Measurements from ENCODE around the gene GNB5.

The GNB5 gene

GRCh38 chr15:52128568-52128967 lies 62.6 kb downstream of the GNB5 start:
- no peak overlapping the region for H3K27ac ChIP-seq
- no peak overlapping the region for H3K4me3 ChIP-seq (ENCODE audit: low read depth in 1 of 2, low read length in 1 of 2)
- H3K9me3 ChIP-seq = no peaks in the 10 kb centered on the region
- TF ChIP-seq CTCF (IDR thresholded peaks at IDR 0.05) = no peak
- H3K36me3 ChIP-seq = no peaks in the 10 kb centered on the region
- H3K27me3 ChIP-seq = peaks cover 11% of the 10 kb centered on the region
- H3K4me1 ChIP-seq (ENCODE audit: control insufficient read depth in 1 of 2, insufficient read depth in 1 of 2, low read depth in 1 of 2, low read length in 1 of 2) = no peaks in the 10 kb centered on the region

GRCh38 chr15:52124270-52124880 lies 66.8 kb downstream of the GNB5 start:
- Histone ChIP-seq H3K9me3 (no peaks in the 10 kb centered on the region), H3K27me3 (peaks cover 7% of the 10 kb centered on the region), H3K36me3 (no peaks in the 10 kb centered on the region), H3K4me3 (ENCODE audit: low read depth in 1 of 2, low read length in 1 of 2) (no peak overlapping the region), H3K4me1 (ENCODE audit: control insufficient read depth in 1 of 2, insufficient read depth in 1 of 2, low read depth in 1 of 2, low read length in 1 of 2) (no peaks in the 10 kb centered on the region), H3K27ac (no peak overlapping the region)
- no peak for TF ChIP-seq CTCF (IDR thresholded peaks at IDR 0.05)

GRCh38 chr15:52121896-52122295 lies 69.3 kb downstream of the GNB5 start:
- H3K9me3 ChIP-seq = no peaks in the 10 kb centered on the region
- no peaks in the 10 kb centered on the region for H3K4me1 ChIP-seq (ENCODE audit: control insufficient read depth in 1 of 2, insufficient read depth in 1 of 2, low read depth in 1 of 2, low read length in 1 of 2)
- TF ChIP-seq CTCF (IDR thresholded peaks at IDR 0.05) = no peak

GRCh38 chr15:52121006-52121405 lies 70.2 kb downstream of the GNB5 start:
- peaks cover 7% of the 10 kb centered on the region for H3K27me3 ChIP-seq
- TF ChIP-seq CTCF (IDR thresholded peaks at IDR 0.05) = no peak
- H3K27ac ChIP-seq = no peak overlapping the region
- no peaks in the 10 kb centered on the region for H3K4me1 ChIP-seq (ENCODE audit: control insufficient read depth in 1 of 2, insufficient read depth in 1 of 2, low read depth in 1 of 2, low read length in 1 of 2)
- H3K36me3 ChIP-seq = no peaks in the 10 kb centered on the region
- no peak overlapping the region for H3K4me3 ChIP-seq (ENCODE audit: low read depth in 1 of 2, low read length in 1 of 2)
- no peaks in the 10 kb centered on the region for H3K9me3 ChIP-seq

More at GRCh38 chr15:52121896-52122295, 69.3 kb downstream of the GNB5 start:
- Histone ChIP-seq H3K36me3 (no peaks in the 10 kb centered on the region), H3K4me3 (ENCODE audit: low read depth in 1 of 2, low read length in 1 of 2) (no peak overlapping the region), H3K27ac (no peak overlapping the region), H3K27me3 (peaks cover 7% of the 10 kb centered on the region)

GRCh38 chr15:52120488-52120887 lies 70.7 kb downstream of the GNB5 start:
- Histone ChIP-seq H3K36me3 (no peaks in the 10 kb centered on the region), H3K4me3 (ENCODE audit: low read depth in 1 of 2, low read length in 1 of 2) (no peak overlapping the region), H3K4me1 (ENCODE audit: control insufficient read depth in 1 of 2, insufficient read depth in 1 of 2, low read depth in 1 of 2, low read length in 1 of 2) (no peaks in the 10 kb centered on the region), H3K27me3 (peaks cover 3% of the 10 kb centered on the region), H3K27ac (no peak overlapping the region), H3K9me3 (no peaks in the 10 kb centered on the region)
- no peak for TF ChIP-seq CTCF (IDR thresholded peaks at IDR 0.05)
